GM19395 (cell line): Measurements from ENCODE around the gene TMEM255A.

Experiments used
- ATAC-seq: cut with Tn5 transposase; IDR thresholded peaks from one replicate; pipeline ENCODE4 v1.9.1; 2021; ENCODE audit warnings: mild to moderate bottlenecking, moderate library complexity; ENCODE audit not compliant: unreplicated experiment

The TMEM255A gene

GRCh38 chrX:120271218-120271617 is 40.0 kb downstream of the TMEM255A start:
- no peak for ATAC-seq

GRCh38 chrX:120270567-120270966 is 40.7 kb downstream of the TMEM255A start:
- ATAC-seq: no peak

GRCh38 chrX:120269373-120270035 is 41.8 kb downstream of the TMEM255A start:
- ATAC-seq: no peak

- ATAC-seq: no peak
These were observed 46.9 kb downstream of the TMEM255A start for GRCh38 chrX:120264341-120264740.

GRCh38 chrX:120262859-120263708 is 48.2 kb downstream of the TMEM255A start:
- peak; percentile 64 for ATAC-seq

- no peak for ATAC-seq
These were observed 50.9 kb downstream of the TMEM255A start for GRCh38 chrX:120260369-120260768.

- no peak for ATAC-seq
These were observed 57.5 kb downstream of the TMEM255A start for GRCh38 chrX:120253784-120254183.

GRCh38 chrX:120251471-120252011 is 59.7 kb downstream of the TMEM255A start:
- ATAC-seq: peak; percentile 17

GRCh38 chrX:120250522-120251271 is 60.6 kb downstream of the TMEM255A start, which contains the start of gene ZBTB33:
TSS of gene ZBTB33 (plus strand) at chrX:120250812. CDS start at chrX:120253416, 2,604 bp downstream.
- peak; percentile 92 for ATAC-seq

- ATAC-seq: peak; percentile 83
These were observed 66.3 kb downstream of the TMEM255A start for GRCh38 chrX:120244735-120245498.

GRCh38 chrX:120244395-120244734 is 66.9 kb downstream of the TMEM255A start:
- peak; percentile 27 for ATAC-seq

GRCh38 chrX:120242813-120243212 is 68.4 kb downstream of the TMEM255A start:
- ATAC-seq: no peak

- no peak for ATAC-seq
These were observed 72.3 kb downstream of the TMEM255A start for GRCh38 chrX:120238933-120239332.

GRCh38 chrX:120236687-120237479 is 74.4 kb downstream of the TMEM255A start:
- no peak for ATAC-seq

GRCh38 chrX:120235284-120235683 is 76.0 kb downstream of the TMEM255A start:
- no peak for ATAC-seq

- ATAC-seq: no peak
These were observed 82.9 kb downstream of the TMEM255A start for GRCh38 chrX:120228187-120228908.

- no peak for ATAC-seq
These were observed 86.9 kb downstream of the TMEM255A start for GRCh38 chrX:120224388-120224787.

GRCh38 chrX:120223374-120223773 is 87.9 kb downstream of the TMEM255A start:
- ATAC-seq: no peak
